GM19025 (cell line): ENCODE results near the gene ADRB1.

Experiments
- ATAC-seq: cut with Tn5 transposase; IDR thresholded peaks from one replicate; pipeline ENCODE4 v1.9.1; 2021; ENCODE audit warnings: mild to moderate bottlenecking, low read depth, moderate library complexity; ENCODE audit not compliant: unreplicated experiment

The ADRB1 gene

DNA sequence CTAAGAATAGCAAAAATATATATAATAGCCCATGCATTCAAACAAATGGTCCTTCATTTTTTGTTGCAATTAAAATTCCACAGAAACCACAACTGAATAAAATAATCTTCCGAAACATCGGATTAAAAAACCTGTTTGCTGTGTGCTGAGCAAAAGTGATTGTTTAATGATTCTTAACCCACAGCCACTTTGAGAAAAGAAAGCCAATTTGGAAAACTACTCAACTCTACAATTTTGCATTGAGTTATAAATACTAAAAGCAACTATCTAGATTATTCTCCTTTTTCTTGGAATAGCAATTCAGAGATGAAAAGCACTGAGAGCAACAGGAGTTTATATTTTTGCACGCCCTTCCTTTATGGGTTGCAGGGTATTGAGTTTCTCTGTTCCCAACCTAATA lies 8.0 kb downstream of the ADRB1 start:
- ATAC-seq: no peak

DNA sequence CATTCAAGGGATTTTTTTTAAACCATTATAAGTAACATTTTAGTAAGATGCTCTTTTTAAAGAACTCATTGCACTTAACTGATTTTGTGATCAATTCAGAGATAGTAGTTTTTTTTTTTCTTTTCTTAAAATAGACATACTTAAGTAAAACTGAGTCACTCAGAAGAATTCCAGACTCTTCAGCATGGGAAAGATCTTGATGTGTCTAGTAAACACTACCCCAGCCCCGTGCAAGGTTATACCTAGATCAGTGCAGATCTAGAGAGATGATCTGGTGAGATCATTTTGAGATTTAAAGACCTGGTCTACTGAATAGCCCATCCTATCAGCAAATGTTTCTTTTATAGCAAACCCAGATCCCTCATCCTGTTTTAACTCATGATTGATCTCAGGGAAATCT lies 8.6 kb downstream of the ADRB1 start:
- ATAC-seq: no peak

DNA sequence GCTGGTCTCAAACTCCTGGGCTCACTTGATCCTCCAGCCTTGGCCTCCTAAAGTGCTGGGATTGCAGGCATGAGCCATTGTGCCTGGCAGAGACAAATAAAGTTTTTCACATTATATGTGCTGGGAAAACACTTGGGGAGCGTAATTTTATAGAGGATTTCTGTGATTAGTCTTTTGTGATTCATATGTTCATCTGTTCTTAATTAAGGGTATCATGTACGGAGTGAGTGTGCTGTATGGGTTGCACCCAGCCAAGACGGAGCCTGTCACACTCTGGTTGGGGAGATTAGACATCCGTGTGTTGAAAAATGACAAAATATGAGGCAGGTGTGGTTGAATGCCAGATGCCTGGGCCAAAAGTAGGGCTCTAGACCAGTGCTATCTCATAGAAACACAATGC lies 10.3 kb downstream of the ADRB1 start:
- ATAC-seq: no peak

DNA sequence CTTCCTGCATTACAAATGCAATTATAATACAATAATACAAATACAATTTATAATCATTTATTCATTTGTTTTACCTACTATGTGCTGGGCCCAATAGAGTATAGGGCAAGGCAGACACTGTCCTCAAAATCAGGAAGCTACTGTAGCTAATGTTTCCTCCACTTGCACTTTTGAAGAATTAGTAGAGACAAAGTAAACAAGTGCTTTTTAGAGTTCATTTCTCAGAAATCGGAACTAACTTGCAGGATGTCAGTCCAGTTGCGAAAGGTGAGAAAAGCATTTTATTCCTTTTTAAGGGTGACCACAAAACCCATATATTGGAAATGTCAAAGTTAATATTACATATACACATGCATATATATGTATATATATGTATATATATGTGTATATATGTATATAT lies 14.2 kb downstream of the ADRB1 start:
- ATAC-seq: no peak

DNA sequence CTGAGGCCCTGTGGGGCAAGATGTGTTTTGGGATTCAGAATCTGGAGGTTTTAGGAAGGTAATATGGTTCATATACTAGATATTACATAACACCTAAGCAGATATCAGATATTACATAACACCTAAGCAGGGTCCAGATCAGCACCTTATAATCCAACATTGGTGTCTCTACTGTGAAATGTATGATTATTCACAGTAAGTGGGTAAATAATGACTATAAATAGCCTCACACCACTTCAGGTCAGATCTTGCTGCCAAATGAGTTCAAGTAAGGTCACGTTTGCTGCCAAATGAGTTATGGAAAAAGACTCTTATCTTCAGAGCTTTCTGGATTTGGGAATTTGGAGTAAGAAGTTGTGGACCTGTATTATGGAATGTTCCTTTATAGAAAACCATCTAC lies 14.6 kb downstream of the ADRB1 start:
- no peak for ATAC-seq

DNA sequence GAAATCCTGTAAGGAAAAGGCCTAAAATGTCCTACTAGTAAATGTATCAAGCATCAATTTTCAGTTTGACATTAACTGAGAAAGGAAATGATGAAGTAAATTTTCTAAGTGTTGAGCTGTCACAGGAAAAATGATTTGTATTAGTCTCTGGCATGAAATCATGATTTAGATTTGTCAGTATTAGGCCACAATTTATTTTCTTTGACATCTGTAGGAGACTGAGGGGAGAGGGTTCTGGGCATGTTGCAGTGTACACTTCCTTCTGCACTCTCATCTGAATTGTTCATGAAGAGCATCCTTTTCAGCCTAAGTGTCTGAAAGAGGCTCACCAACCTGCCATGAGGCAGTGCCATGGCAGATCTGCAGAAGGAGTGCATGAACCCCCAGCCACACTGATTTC lies 15.9 kb downstream of the ADRB1 start:
- no peak for ATAC-seq

DNA sequence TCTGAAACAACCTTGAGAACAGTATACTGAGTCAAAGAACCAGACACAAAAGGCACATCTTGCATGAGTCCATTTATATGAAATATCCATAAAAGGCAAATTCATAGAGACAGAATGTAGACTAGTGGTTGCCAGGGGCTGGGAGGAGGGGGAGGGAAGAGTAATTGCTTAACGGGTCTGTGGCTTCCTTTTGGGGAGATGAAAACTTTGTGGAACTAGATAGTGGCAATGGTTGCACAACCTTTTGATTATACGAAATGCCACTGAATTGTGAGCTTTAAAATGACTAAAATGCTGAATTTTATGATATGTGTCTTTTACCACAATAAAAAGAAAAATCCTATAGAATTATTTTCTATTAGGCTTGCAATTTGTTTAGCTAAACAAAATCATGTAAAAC lies 16.8 kb downstream of the ADRB1 start:
- no peak for ATAC-seq

DNA sequence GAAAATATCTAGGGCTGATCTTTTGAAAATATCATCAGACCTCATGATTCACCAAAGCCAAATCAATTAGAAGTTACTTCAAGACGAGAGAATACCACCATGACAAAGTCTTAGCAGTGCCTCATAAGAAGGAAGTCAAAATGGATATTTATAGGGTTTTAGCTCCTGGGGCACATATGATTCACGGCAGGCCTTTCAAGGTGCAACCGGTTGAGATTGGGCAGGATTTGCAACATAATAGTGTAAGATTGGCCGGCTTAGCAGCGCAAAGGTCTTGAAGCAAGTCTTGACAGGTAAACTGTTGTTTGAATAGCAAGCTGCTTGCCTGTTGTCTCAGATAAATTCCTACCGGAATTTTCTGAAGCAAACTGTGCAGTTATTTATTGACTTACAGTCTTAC lies 17.5 kb downstream of the ADRB1 start:
- ATAC-seq: no peak

DNA sequence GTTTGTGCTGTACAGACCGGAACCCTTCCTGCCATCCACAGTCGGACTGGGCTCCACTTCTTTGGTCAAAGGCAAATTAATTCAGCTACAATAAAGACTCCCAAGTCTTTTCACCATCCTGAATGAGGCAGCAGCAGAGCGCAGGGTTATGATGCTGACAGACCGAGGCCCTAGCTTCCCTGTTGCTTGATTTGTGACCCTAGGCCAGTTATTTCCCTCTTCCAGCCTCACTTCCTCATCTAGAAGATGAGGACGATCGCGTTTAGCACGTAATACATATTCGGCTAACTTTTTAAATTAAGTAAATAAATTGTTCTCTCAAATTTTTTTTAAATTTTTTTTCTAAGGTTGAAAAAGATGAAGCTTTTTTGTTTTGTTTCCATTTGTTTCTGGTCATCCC lies 18.1 kb downstream of the ADRB1 start:
- ATAC-seq: no peak

DNA sequence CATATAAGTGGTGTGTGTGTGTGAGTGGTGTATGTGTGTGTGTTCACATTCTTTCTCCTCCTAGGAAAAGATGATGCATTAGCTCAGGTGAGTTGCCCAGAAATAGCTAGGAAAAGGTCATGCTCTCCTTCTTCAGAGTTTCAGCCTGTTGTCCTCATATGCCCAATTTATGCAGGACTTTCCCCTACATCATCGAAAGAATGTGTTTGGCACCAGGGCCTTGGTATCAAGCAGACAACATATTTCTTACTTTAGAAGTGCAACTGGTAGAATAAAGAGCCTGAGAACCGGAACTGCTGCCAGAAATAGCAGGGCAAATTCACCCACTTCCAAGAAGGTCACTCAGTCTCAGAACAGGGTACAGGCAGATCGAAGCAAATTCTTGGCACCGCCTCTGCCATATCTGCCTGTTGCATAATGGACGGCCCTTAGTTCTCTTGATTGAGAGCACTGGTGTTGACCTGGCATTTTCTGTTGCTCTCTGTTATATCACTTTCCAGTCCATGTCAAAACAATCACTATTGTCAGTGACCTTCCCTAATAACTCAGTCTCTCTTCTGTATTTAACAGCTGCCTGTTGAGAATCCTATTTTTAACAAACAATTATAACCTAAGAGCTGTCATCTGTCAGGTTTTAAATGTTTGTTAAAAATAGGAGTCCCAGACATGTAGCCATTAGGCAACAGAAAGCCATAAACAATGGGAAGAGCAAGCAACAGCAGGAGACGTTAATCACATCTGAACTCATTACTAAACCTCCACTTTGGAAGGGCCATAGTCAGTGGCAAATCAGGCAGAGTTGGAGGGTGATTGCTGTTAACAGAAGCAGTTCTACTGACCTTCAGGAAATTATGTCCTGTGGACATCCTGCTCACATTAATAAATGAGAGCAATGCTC lies 20.7 kb downstream of the ADRB1 start:
- ATAC-seq: no peak

DNA sequence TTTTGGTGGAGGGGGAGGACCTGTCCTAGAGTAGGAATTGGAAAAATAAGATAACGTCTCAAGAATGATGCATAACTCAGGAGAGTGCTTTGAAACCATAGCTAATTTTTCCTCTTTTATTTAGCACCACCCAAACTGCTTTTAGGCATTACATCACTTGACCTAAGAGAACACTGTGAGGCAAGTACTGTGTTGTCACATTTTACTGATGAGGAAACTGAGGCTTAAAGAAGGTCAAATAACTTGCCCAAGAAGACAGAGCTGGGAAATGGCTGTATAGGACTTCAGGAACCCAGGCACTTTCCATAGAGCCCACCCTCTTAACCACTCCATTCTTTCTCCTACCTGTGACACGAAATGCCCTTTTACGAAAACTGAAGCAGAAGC lies 21.4 kb downstream of the ADRB1 start:
- no peak for ATAC-seq

DNA sequence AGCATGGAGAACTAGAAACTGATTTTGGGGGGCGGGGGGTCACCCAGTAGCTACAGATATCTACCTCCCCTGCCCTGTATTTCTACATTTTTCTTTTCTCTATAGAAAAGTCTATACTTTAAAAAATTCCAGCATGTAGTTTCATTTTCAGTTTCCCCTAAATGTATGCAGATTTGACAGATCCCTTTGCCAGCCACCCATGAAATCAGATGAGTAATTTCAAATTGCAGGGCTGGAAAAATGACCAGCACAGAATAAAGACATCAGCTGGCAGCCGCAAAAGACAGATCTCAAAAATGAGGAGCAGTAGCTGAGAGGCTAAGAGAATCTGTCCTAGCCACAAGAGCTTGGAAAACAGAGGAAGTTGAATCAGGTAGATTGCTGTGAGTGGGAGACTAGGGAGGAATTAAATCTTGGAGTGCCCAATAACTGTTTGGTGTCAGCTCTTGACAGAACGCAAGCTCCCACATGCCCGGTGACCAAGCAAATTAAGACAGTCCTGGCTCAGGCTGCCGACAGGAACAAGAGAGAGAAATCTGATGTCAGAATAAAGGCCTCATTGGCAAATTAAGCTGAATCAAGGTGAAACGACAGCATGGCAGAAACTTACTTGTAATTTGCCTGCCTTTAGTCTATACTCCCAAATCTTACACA lies 24.5 kb downstream of the ADRB1 start:
- no peak for ATAC-seq

DNA sequence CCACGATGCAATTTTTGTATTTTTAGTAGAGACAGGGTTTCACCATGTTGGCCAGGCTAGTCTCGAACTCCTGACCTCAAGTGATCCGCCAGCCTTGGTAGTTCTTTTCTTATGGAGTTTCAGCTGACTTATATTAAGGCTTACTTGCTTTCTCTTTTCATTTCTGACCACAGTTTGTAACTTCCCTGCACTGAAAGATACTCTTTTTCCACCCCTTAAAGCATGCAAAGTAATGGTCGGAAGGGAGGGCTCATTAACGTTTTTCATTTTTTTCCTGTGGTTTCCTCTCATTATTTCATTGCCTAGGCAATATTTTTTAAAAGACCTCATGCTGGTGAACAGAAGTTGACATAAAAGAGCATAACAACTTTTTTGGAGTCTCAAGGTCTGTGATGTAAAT lies 27.0 kb downstream of the ADRB1 start:
- no peak for ATAC-seq

DNA sequence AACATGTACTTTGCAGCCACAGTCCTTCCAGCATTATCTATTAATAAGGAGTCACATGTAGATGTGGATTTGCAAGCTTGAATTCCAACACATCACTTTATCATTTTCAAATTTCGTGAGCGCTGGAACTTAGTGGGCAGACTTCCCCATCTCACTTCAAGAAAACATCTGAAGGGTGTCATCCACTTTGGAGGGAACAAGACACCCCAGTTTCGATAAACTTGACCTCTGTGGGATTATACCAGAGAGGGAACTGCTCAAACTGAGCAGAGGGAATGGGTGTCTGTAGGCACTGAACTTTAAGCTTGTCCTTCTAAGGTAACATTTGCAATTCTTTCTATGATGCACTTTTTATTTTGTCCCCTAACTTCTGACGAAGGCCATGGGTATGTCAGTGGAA lies 27.5 kb downstream of the ADRB1 start:
- ATAC-seq: no peak

DNA sequence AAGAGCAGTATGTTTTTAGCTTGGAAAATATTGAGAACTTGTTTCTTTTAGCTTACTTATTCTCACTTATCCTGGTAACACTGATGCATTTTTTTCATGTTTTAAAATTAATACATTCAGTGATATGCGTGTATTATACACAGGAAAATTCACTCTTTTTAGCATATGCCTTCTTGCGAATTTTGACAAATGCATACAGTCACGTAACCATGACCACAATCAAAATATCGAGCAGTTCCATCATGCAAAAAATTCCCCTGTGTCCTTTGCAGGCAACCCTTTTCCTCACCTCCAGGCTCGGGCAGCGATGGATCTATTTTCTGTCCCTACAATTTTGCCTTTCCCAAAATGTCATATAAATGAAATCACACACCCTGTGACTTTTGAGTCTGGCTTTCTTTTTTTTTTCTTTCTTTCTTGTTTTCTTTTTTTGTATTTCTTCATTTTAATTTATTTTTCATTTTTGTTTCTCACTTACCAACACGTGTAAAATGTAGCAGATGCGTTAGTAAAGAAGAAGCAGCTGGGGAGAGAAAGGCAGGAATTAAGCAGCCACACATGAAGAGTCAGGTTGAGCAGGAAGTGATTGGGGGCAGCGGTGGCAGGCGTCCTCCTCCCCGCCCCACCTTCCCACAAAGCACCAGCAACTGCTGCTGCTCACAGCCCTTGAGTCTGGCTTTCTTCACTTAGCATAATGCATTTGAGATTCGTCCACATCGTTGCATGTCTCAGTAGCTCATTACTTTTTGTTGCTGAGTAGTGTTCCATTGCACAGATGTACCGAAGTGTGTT lies 29.9 kb downstream of the ADRB1 start:
- no peak for ATAC-seq

DNA sequence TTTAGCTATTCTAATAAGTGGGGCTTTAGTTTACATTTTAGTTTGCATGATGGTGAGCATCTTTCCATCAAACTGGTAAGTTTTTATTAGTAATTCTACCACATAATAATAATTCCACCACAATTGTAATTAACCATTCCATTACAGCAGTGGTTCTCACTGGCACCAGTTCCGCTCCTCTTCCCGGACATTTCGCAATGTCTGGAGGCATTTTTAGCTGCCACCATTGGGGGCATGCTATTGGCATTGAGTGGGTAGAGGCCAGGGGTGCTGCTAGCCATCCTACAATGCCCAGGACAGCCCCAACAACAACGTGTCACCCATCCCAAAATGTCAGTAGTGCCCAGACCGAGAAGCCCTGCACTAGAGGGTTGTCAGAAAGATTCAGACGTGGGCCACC lies 31.4 kb downstream of the ADRB1 start:
- no peak for ATAC-seq

DNA sequence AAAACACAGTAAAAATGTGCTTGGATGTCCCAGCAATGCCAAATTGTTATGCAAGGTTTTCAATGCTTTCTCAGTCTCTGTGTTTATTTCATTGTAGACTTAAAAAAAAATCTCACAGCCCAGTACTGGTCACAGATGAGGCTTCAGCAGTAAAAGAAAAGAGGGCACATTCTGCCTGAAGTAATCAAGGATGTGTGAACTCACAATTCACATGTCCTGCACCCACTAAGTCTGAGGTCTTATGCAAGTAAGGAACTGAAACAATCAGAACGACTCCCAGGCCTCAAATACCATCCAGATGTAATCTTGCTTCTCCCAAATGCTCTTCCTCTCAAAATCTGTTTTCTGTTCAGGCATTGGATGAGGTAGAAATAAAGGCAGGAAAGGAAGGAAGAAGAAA lies 33.7 kb downstream of the ADRB1 start:
- ATAC-seq: no peak

DNA sequence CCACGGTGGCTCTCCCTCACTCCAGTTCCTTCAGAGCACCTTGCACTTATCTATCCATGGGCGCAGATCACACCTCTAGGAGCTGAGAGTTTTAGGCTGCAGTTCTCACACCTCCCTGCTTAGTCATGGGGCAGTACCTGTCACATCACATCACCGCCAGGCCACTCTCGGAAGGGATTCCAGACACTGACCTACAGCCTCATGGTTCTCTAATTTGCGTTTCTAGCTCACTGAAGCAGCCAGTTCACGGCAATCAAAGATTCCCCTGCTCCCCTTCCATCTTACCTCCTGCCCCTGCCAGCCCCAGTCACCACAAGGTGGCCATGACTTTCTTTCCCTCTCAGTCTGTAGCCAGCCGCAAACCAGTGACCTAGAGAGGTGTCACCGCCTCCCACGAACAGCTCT lies 34.2 kb downstream of the ADRB1 start:
- peak; percentile 81 for ATAC-seq

DNA sequence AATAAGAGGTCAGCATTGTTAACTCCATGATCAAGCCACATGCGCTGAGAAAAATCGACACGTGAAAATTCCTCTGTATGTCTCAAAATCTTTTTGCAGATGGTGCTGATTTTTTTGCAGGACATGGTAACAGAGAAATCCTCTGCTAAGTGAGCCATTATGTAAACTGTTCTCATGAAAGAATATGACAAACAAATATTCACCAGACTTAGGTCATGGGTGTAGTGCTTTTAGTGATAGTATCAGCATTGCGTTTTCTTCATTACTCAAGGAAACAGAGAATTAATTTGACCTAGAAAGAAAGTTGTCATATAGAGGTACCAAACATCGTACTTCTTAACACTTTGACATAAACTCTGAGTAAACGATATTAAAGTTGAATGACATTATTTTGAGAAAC lies 34.7 kb downstream of the ADRB1 start:
- ATAC-seq: no peak

DNA sequence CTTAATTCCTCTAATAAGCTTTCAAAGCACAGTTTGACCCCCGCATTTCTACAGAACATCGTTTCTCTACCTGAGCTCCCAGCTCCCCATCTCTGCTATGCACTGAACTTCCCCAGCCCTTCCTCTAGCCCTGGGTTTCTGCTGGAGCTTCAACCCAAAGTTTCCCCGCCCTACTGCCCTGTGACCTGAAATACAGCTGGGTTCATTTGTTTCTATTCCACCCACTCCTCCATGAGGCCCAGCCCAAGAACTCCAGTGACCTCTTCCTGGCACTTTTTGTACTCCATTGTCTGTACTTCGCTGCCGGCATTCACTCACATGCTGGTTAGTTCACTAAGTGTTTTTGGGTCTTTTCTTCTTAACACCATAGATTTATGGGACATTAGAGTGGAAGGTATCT lies 35.8 kb downstream of the ADRB1 start:
- no peak for ATAC-seq

DNA sequence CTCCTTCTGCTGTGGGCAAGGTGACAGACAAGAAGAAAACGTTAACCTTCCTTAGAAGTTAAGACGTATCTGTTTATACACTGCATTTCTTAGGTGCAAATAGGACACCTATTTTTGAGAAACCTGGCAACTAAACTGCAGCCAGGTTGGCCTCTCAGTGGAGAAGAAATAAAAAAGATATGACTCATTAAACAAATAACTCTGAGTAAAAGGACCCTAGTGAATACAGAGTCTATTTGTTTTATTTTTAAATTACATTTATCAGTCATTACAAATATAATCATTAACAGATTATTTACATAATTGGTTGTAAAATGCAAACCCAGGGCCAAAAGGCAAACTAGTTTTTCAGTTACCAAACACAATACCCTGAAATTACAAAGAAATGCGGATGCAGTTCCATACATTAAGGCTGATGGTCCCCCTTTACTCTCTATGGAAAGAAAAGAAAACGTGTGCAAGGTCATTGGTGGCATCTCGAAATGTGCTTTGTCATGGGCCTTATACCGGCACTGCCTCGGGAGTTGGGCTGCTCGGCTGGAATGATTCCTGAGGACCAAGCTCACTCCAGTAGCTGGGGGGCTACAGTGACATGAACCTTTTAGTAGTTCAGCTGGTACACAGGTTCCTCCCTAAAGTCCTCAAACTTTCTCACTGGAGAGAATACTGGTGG lies 38.4 kb downstream of the ADRB1 start:
- ATAC-seq: no peak
